Caco-2 (cell line): ENCODE results near the gene ATOH8. TPM values are rescaled to one million over a fixed set of nuclear protein-coding genes. Genes with fewer than 3 reads are reported as not detected.

Experiments
- BruUV-seq: library from RNA; stranded (reverse); fragments of 400-500 nt; replicated peaks from 2 replicates; lab custom pipeline; 2021; lab: Mats Ljungman, UMichigan
- CTCF ChIA-PET: fragments of 300-600 bp; sonication (Branson Sonifier 250); formaldehyde crosslinking; loops from one replicate; lab custom pipeline; 2022; ENCODE audit warnings: antibody characterized with exemption; lab: Charles Lee
- POLR2A ChIA-PET: fragments of 300-600 bp; sonication (Branson Sonifier 250); formaldehyde crosslinking; loops from one replicate; lab custom pipeline; 2022; ENCODE audit warnings: antibody characterized with exemption; lab: Charles Lee
- DNase-seq, 2 experiments: peaks; one replicate each; pipeline versions ENCODE4 v3.0.0 to v3.0.0-alpha.2; 2020 to 2022
- H3K27me3 ChIP-seq: replicated peaks from 2 replicates; pipeline ENCODE4 v1.6.0; 2011; ENCODE audit warnings: low read length; ENCODE audit not compliant: control insufficient read depth, insufficient read depth
- H3K36me3 ChIP-seq: 2 replicates; pipeline ENCODE4 v1.5.1; 2011; ENCODE audit warnings: low read length; ENCODE audit not compliant: control insufficient read depth, insufficient read depth
- H3K4me1 ChIP-seq: fragments of 250-450 bp; sonication (Bioruptor Pico); 2 replicates; pipeline ENCODE4 v1.5.1; 2020; ENCODE audit warnings: mild to moderate bottlenecking
- H3K4me3 ChIP-seq: 2 replicates; pipeline ENCODE4 v1.5.1; 2011; ENCODE audit warnings: low read depth, mild to moderate bottlenecking, control low read depth, low read length
- H3K9me3 ChIP-seq: fragments of 250-450 bp; sonication (Bioruptor Pico); 2 replicates; pipeline ENCODE4 v1.5.1; 2020; ENCODE audit warnings: mild to moderate bottlenecking, moderate library complexity
- H3K27ac Mint-ChIP-seq: one replicate; pipeline ENCODE4 v1.8.0; 2022; ENCODE audit warnings: mixed read lengths; ENCODE audit not compliant: unreplicated experiment
- H3K27me3 Mint-ChIP-seq: one replicate; pipeline ENCODE4 v1.8.0; 2022; ENCODE audit warnings: mixed read lengths; ENCODE audit not compliant: insufficient read depth, unreplicated experiment
- H3K36me3 Mint-ChIP-seq: one replicate; pipeline ENCODE4 v1.8.0; 2022; ENCODE audit warnings: mild to moderate bottlenecking, mixed read lengths; ENCODE audit not compliant: insufficient read depth, unreplicated experiment
- H3K4me1 Mint-ChIP-seq: one replicate; pipeline ENCODE4 v1.8.0; 2022; ENCODE audit warnings: low read depth, mixed read lengths; ENCODE audit not compliant: unreplicated experiment
- H3K4me3 Mint-ChIP-seq: one replicate; pipeline ENCODE4 v1.8.0; 2022; ENCODE audit warnings: mild to moderate bottlenecking, moderate library complexity, mixed read lengths; ENCODE audit not compliant: unreplicated experiment
- H3K9me3 Mint-ChIP-seq: one replicate; pipeline ENCODE4 v1.8.0; 2022; ENCODE audit warnings: mixed read lengths; ENCODE audit not compliant: unreplicated experiment
- CTCF ChIP-seq, 2 experiments: fragments of 200-600 bp in 1 of 2; IDR thresholded peaks; 1 replicate in 1 of 2; 2 replicates in 1 of 2; pipeline versions ENCODE4 v1.5.1 to v1.8.0; 2011 to 2022; ENCODE audit warnings: antibody characterized with exemption in 1 of 2, control low read depth in 1 of 2, inconsistent platforms in 1 of 2, low read depth in 1 of 2, low read length in 1 of 2, mild to moderate bottlenecking in 1 of 2, moderate library complexity in 1 of 2; ENCODE audit not compliant: insufficient read depth in 1 of 2, severe bottlenecking in 1 of 2, unreplicated experiment in 1 of 2
- intact Hi-C: fragments of 100-400 bp; cut with micrococcal nuclease; formaldehyde crosslinking; loops from one replicate; pipeline ENCODE4 v1.10.0; 2022; ENCODE audit not compliant: unreplicated experiment
- total RNA-seq: library from RNA; stranded (reverse); gene quantifications from 2 replicates; pipeline ENCODE4 v1.2.3, GENCODE V29; 2022

ATOH8 gene
- total RNA-seq, 1 experiment from 2014 or later: not detected

DNA sequence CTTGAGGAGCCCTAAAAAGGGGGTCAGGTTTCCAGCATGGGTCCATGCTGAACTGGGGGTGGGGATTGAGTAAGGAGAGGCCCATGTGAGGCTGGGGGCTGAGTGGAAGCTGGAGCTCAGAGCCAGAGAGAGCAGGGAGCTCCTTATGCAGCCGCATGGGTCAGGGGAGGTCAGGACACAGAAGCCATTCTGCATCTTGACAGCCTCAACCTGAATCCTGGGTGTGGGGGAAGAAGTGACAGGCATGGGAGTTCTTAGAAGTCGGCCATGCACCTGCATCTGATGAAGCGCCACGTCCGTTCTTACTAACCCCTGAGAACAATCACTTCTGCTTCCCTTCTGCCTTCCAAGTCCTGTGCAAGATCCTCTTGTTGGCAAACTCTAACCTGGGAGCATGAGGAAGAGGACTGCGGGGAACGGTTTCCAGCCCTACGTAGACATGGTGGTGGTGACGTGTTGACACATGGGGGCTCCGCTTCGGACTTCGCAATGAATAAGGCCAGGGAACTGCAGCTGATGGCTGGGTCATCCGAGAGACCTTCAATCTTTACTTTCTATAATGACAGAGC, 37.4 kb upstream of the ATOH8 start:
- no TSS peak for BruUV-seq
- no peaks in the 10 kb centered on the region for H3K9me3 Mint-ChIP-seq
- H3K4me3 Mint-ChIP-seq: no peak overlapping the region

DNA sequence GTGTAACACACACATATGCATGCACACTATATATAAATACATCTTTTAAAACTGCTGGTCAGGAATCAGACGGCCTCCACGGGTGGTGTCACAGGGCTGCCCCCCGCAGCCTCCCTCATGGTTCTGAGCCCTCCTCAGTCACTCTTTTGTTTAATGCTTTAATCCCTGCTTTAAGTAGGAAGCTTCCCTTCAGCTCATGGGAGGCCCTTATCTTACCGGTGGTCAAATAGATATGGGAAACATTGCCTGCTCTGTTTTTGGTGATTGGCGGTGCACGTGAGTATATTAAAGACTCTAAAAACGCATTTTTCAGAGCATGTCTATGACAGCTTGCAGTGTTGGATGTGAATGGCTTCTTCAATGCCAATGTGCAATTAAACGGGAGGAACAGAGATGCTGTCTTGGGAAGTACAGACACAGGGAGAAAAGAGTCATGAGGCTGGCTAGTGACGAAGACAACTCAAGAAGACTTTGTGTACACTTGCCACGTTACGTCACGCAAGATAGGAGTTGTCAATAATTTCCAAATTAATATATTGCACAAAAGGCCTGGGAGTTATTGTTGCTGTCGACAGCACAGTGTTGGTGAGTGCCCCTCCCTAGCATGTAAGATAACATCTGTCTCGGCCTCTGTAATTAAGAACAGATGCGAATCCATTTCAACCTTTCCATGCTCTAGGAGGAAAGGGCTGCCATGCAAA, 36.3 kb upstream of the ATOH8 start:
- no peaks in the 10 kb centered on the region for H3K36me3 ChIP-seq
- H3K9me3 ChIP-seq: no peaks in the 10 kb centered on the region; the same call in 1 of the 2 replicates
- no peak for TF ChIP-seq CTCF (IDR thresholded peaks at IDR 0.05; ENCODE audit: insufficient read depth in 1 of 2, low read depth in 1 of 2, low read length in 1 of 2, severe bottlenecking in 1 of 2, unreplicated experiment in 1 of 2)
- H3K27me3 Mint-ChIP-seq: no peaks in the 10 kb centered on the region
- CTCF ChIA-PET: interaction anchor here (0.7 kb wide), 1 partner anchor 225 kb away, joined by 4 read pairs; no protein-coding TSS in a partner anchor
- POLR2A ChIA-PET: no interaction called here
- no peak overlapping the region for H3K4me3 ChIP-seq
- no peak for DNase-seq
- no TSS peak for BruUV-seq
- H3K36me3 Mint-ChIP-seq: no peaks in the 10 kb centered on the region
- H3K27ac Mint-ChIP-seq: no peak overlapping the region
- no peaks in the 10 kb centered on the region; the same call in 1 of the 2 replicates for H3K27me3 ChIP-seq
- intact Hi-C loops: no loop called here
- no peaks in the 10 kb centered on the region for H3K4me1 ChIP-seq
- no peak overlapping the region for H3K4me3 Mint-ChIP-seq
- no peaks in the 10 kb centered on the region for H3K9me3 Mint-ChIP-seq
- H3K4me1 Mint-ChIP-seq: no peaks in the 10 kb centered on the region

More for the DNA sequence above, 37.4 kb upstream of the ATOH8 start:
- Mint-ChIP-seq H3K27me3 (no peaks in the 10 kb centered on the region), H3K36me3 (no peaks in the 10 kb centered on the region), H3K4me1 (no peaks in the 10 kb centered on the region), H3K27ac (no peak overlapping the region)
- Histone ChIP-seq H3K27me3 (no peaks in the 10 kb centered on the region; the same call in 1 of the 2 replicates), H3K4me1 (no peaks in the 10 kb centered on the region), H3K9me3 (no peaks in the 10 kb centered on the region; the same call in 1 of the 2 replicates), H3K4me3 (no peak overlapping the region), H3K36me3 (no peaks in the 10 kb centered on the region)
- TF ChIP-seq CTCF (IDR thresholded peaks at IDR 0.05; ENCODE audit: insufficient read depth in 1 of 2, low read depth in 1 of 2, low read length in 1 of 2, severe bottlenecking in 1 of 2, unreplicated experiment in 1 of 2): no peak
- POLR2A ChIA-PET: no interaction called here
- intact Hi-C loops: no loop called here
- no peak for DNase-seq
- CTCF ChIA-PET: no interaction called here

DNA sequence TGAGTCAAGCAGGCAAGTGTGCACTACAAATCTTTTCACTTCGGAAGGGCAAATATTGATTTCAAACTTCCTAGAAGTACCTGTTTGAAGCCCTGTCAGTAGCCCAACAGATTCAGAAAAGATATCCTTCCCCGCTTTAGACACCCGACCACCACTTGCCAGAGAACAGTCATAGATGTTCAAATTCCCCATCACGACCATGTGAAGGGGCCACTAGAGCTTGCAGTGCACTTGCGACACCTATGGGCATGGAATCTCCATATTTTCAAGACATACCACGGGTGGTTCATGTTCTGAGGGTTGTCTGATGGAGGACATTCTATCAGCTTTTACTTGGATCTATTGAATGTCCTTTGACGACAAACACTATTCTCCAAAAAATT, 35.8 kb upstream of the ATOH8 start:
- Histone ChIP-seq H3K4me3 (no peak overlapping the region), H3K4me1 (no peaks in the 10 kb centered on the region), H3K36me3 (no peaks in the 10 kb centered on the region), H3K27me3 (no peaks in the 10 kb centered on the region; the same call in 1 of the 2 replicates), H3K9me3 (no peaks in the 10 kb centered on the region; the same call in 1 of the 2 replicates)
- ChIA-PET POLR2A (no interaction called here), CTCF (interaction anchor here (0.7 kb wide), 1 partner anchor 224 kb away, joined by 4 read pairs; no protein-coding TSS in a partner anchor)
- no TSS peak for BruUV-seq
- H3K27me3 Mint-ChIP-seq: no peaks in the 10 kb centered on the region
- H3K9me3 Mint-ChIP-seq: no peaks in the 10 kb centered on the region
- H3K27ac Mint-ChIP-seq: no peak overlapping the region
- H3K4me1 Mint-ChIP-seq: no peaks in the 10 kb centered on the region
- intact Hi-C loops: no loop called here
- no peak for DNase-seq
- no peaks in the 10 kb centered on the region for H3K36me3 Mint-ChIP-seq
- TF ChIP-seq CTCF (IDR thresholded peaks at IDR 0.05; ENCODE audit: insufficient read depth in 1 of 2, low read depth in 1 of 2, low read length in 1 of 2, severe bottlenecking in 1 of 2, unreplicated experiment in 1 of 2): no peak
- no peak overlapping the region for H3K4me3 Mint-ChIP-seq
